HCT116 (cell line): Measurements from ENCODE around the gene AMN. TPM values are rescaled to one million over a fixed set of nuclear protein-coding genes. Genes with fewer than 3 reads are reported as not detected.
"Not testable (repeated sequence)": the region's sequence is repeated elsewhere in the genome, so short reads cannot be mapped to it uniquely, and the experiment has no call there.

Experiments
- ATAC-seq: fragments of 200-7000 bp; cut with Tn5 transposase; 2 replicates; pipeline ENCODE4 v1.9.1; 2020; ENCODE audit warnings: mild to moderate bottlenecking, moderate library complexity
- BruUV-seq: library from RNA; stranded (reverse); fragments of 400-500 nt; replicated peaks from 2 replicates; lab custom pipeline; 2021; lab: Mats Ljungman, UMichigan
- CTCF ChIA-PET: fragments of 300-600 bp; sonication (Branson Sonifier 250); formaldehyde crosslinking; loops from one replicate; lab custom pipeline; 2021; ENCODE audit warnings: antibody characterized with exemption; lab: Charles Lee
- POLR2A ChIA-PET: fragments of 300-600, 350-600 bp; sonication (Branson Sonifier 250); formaldehyde crosslinking; loops from one replicate; lab custom pipeline; 2021; ENCODE audit warnings: antibody characterized with exemption; lab: Charles Lee
- RAD21 ChIA-PET, 2 experiments: fragments of 300-600 bp; sonication (Branson Sonifier 250); formaldehyde crosslinking; loops; one replicate each; lab custom pipeline; 2023; ENCODE audit warnings: low total read pairs in 2 of 2; ENCODE audit not compliant: uncharacterized antibody in 2 of 2, unreplicated experiment in 2 of 2, low non-redundant PET in 1 of 2; lab: Charles Lee
- DNase-seq: peaks from one replicate; pipeline ENCODE4 v3.0.0-alpha.2; 2010; ENCODE audit warnings: low read depth, low spot score
- H2AFZ ChIP-seq: fragments of 200-600 bp; shearing (Covaris generic), sonication (generic); 2 replicates; pipeline ENCODE4 v1.6.1; 2017; ENCODE audit warnings: low read depth, mixed run types, mixed read lengths, antibody characterized with exemption, low read length; ENCODE audit not compliant: poor library complexity, severe bottlenecking
- H3K27ac ChIP-seq: 2 replicates; pipeline ENCODE4 v1.5.1; 2012; ENCODE audit warnings: low read depth, low read length
- H3K27me3 ChIP-seq: fragments of 200-600 bp; sonication (generic); 2 replicates; pipeline ENCODE4 v1.6.1; 2016; ENCODE audit warnings: mixed run types, low read length, mixed read lengths; ENCODE audit not compliant: insufficient read depth
- H3K36me3 ChIP-seq, 2 experiments: fragments of 200-500 bp in 1 of 2; fragments of 200-600 bp in 1 of 2; sonication (Bioruptor generic) in 1 of 2; sonication (generic) in 1 of 2; 2 replicates each; pipeline versions ENCODE4 v1.5.1 to v1.6.1; 2014 to 2016; ENCODE audit warnings: low read length in 2 of 2, inconsistent platforms in 1 of 2, mixed read lengths in 1 of 2, mixed run types in 1 of 2; ENCODE audit not compliant: insufficient read depth in 2 of 2, control insufficient read depth in 1 of 2
- H3K4me1 ChIP-seq, 2 experiments: fragments of 200-600 bp in 1 of 2; sonication (generic) in 1 of 2; 2 replicates each; pipeline versions ENCODE4 v1.5.1 to v1.6.1; 2012 to 2017; ENCODE audit warnings: low read length in 2 of 2, inconsistent platforms in 1 of 2, mild to moderate bottlenecking in 1 of 2, mixed read lengths in 1 of 2, mixed run types in 1 of 2, moderate library complexity in 1 of 2; ENCODE audit not compliant: insufficient read depth in 2 of 2, control insufficient read depth in 1 of 2
- H3K4me2 ChIP-seq: fragments of 200-600 bp; sonication (generic); 2 replicates; pipeline ENCODE4 v1.6.1; 2017; ENCODE audit warnings: mixed run types, low read length, mixed read lengths
- H3K4me3 ChIP-seq, 2 experiments: fragments of 200-600 bp in 1 of 2; sonication (generic) in 1 of 2; replicated peaks in 1 of 2; 2 replicates each; pipeline ENCODE4 v1.5.1; 2011 to 2016; ENCODE audit warnings: low read length in 2 of 2, control low read depth in 1 of 2, low read depth in 1 of 2, mild to moderate bottlenecking in 1 of 2, mixed read lengths in 1 of 2, mixed run types in 1 of 2
- H3K79me2 ChIP-seq: fragments of 200-600 bp; sonication (generic); 2 replicates; pipeline ENCODE4 v1.6.1; 2017; ENCODE audit warnings: mild to moderate bottlenecking, mixed run types, low read length, moderate library complexity, mixed read lengths; ENCODE audit not compliant: insufficient read depth
- H3K9ac ChIP-seq: fragments of 200-600 bp; sonication (generic); 2 replicates; pipeline ENCODE4 v1.6.1; 2016; ENCODE audit warnings: low read length, mixed read lengths
- H3K9me2 ChIP-seq: fragments of 200-600 bp; sonication (generic), shearing (Covaris generic); 2 replicates; pipeline ENCODE4 v1.6.1; 2017; ENCODE audit warnings: mixed run types, mild to moderate bottlenecking, moderate library complexity; ENCODE audit not compliant: insufficient read depth
- H3K9me3 ChIP-seq, 2 experiments: fragments of 200-500 bp in 1 of 2; fragments of 200-600 bp in 1 of 2; sonication (Bioruptor generic) in 1 of 2; sonication (generic) in 1 of 2; 2 replicates each; pipeline ENCODE4 v1.6.1; 2014 to 2017; ENCODE audit warnings: low read length in 2 of 2, mixed read lengths in 2 of 2, inconsistent platforms in 1 of 2, low read depth in 1 of 2, mild to moderate bottlenecking in 1 of 2, mixed run types in 1 of 2, moderate library complexity in 1 of 2; ENCODE audit not compliant: control insufficient read depth in 1 of 2, insufficient read depth in 1 of 2
- H4K20me1 ChIP-seq: fragments of 200-600 bp; sonication (generic), shearing (Covaris generic); 2 replicates; pipeline ENCODE4 v1.6.1; 2017; ENCODE audit warnings: mixed run types, mild to moderate bottlenecking, moderate library complexity; ENCODE audit not compliant: insufficient read depth
- EZH2phosphoT487 ChIP-seq: fragments of 200-600 bp; IDR thresholded peaks from 2 replicates; pipeline ENCODE4 v1.6.1; 2018; ENCODE audit warnings: antibody characterized with exemption, borderline replicate concordance
- POLR2AphosphoS5 ChIP-seq: IDR thresholded peaks from 2 replicates; pipeline ENCODE4 v1.6.1; 2011; ENCODE audit warnings: mild to moderate bottlenecking, low read depth, low read length, moderate library complexity
- SIN3A ChIP-seq: IDR thresholded peaks from 2 replicates; pipeline ENCODE4 v1.6.1; 2012; ENCODE audit warnings: low read depth
- SP1 ChIP-seq: IDR thresholded peaks from 2 replicates; pipeline ENCODE4 v1.6.1; 2012; ENCODE audit warnings: low read depth
- TCF7L2 ChIP-seq: IDR thresholded peaks from 2 replicates; pipeline ENCODE4 v1.7.0; 2011; ENCODE audit warnings: borderline replicate concordance, inconsistent platforms; ENCODE audit not compliant: insufficient read depth, insufficient read length; ENCODE audit errors: extremely low read depth
- ZNF274 ChIP-seq: fragments of 200-500 bp; sonication (Bioruptor generic); IDR thresholded peaks from 2 replicates; pipeline ENCODE4 v1.6.1; 2014; ENCODE audit warnings: mild to moderate bottlenecking, low read depth, low read length, inconsistent platforms
- intact Hi-C: fragments of 100-400 bp; cut with micrococcal nuclease; formaldehyde crosslinking; loops from 2 replicates; pipeline ENCODE4 v1.10.0; 2022
- total RNA-seq: library from RNA; stranded (reverse); gene quantifications from one replicate; pipeline ENCODE4 v1.2.1, GENCODE V29; 2021; ENCODE audit not compliant: unreplicated experiment
- TF ChIP-seq, protein P1 (sequence below): IDR thresholded peaks from 2 replicates; pipeline ENCODE4 v1.6.1; 2012; ENCODE audit warnings: low read depth
- TF ChIP-seq, protein P2 (sequence below): IDR thresholded peaks from 2 replicates; pipeline ENCODE4 v1.6.1; 2011; ENCODE audit warnings: mild to moderate bottlenecking, low read length, moderate library complexity; ENCODE audit not compliant: insufficient replicate concordance; ENCODE audit errors: extremely low read depth
- TF ChIP-seq, protein P3 (sequence below): IDR thresholded peaks from 2 replicates; pipeline ENCODE4 v1.6.1; 2012

Gene AMN
- total RNA-seq, 1 experiment from 2014 or later, result 5.7 TPM

DNA sequence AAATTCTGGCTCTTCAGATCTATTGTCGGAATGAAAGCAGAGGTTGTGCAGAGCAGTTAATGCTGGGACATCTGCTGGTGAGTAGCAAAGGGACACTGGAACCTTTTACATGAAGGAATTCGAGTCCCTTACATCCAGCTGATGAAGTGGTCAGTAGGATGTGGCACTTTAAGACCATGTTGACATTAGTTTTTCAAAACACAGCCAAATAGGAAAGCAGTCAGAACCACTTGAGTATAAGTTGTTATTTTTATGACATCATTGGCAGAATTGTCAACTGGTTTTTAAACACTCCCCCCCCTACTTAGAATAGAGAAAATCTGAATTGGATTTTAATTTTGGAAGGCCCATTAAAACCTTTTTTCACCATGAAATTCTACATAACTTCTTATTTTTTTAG lies 46.8 kb upstream of the AMN start:
- no peak for DNase-seq
- Histone ChIP-seq H3K79me2 (no peaks in the 10 kb centered on the region), H3K4me3 (no peak overlapping the region), H3K9ac (no peak overlapping the region), H3K27me3 (no peaks in the 10 kb centered on the region), H3K36me3 (peaks cover 11 to 23% of the 10 kb centered on the region in 2 experiments; a peak in 3 of 4 replicates), H4K20me1 (no peaks in the 10 kb centered on the region), H3K9me2 (no peaks in the 10 kb centered on the region), H3K9me3 (no peaks in the 10 kb centered on the region), H3K4me2 (no peak overlapping the region), H3K4me1 (no peaks in the 10 kb centered on the region), H3K27ac (no peak overlapping the region), H2AFZ (no peak overlapping the region)
- ATAC-seq, result no peak
- TF ChIP-seq, protein P1, sequence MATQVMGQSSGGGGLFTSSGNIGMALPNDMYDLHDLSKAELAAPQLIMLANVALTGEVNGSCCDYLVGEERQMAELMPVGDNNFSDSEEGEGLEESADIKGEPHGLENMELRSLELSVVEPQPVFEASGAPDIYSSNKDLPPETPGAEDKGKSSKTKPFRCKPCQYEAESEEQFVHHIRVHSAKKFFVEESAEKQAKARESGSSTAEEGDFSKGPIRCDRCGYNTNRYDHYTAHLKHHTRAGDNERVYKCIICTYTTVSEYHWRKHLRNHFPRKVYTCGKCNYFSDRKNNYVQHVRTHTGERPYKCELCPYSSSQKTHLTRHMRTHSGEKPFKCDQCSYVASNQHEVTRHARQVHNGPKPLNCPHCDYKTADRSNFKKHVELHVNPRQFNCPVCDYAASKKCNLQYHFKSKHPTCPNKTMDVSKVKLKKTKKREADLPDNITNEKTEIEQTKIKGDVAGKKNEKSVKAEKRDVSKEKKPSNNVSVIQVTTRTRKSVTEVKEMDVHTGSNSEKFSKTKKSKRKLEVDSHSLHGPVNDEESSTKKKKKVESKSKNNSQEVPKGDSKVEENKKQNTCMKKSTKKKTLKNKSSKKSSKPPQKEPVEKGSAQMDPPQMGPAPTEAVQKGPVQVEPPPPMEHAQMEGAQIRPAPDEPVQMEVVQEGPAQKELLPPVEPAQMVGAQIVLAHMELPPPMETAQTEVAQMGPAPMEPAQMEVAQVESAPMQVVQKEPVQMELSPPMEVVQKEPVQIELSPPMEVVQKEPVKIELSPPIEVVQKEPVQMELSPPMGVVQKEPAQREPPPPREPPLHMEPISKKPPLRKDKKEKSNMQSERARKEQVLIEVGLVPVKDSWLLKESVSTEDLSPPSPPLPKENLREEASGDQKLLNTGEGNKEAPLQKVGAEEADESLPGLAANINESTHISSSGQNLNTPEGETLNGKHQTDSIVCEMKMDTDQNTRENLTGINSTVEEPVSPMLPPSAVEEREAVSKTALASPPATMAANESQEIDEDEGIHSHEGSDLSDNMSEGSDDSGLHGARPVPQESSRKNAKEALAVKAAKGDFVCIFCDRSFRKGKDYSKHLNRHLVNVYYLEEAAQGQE, result no peak
- TF ChIP-seq, protein P2, sequence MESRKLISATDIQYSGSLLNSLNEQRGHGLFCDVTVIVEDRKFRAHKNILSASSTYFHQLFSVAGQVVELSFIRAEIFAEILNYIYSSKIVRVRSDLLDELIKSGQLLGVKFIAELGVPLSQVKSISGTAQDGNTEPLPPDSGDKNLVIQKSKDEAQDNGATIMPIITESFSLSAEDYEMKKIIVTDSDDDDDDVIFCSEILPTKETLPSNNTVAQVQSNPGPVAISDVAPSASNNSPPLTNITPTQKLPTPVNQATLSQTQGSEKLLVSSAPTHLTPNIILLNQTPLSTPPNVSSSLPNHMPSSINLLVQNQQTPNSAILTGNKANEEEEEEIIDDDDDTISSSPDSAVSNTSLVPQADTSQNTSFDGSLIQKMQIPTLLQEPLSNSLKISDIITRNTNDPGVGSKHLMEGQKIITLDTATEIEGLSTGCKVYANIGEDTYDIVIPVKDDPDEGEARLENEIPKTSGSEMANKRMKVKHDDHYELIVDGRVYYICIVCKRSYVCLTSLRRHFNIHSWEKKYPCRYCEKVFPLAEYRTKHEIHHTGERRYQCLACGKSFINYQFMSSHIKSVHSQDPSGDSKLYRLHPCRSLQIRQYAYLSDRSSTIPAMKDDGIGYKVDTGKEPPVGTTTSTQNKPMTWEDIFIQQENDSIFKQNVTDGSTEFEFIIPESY, result no peak
- TF ChIP-seq EZH2phosphoT487, result no peak
- TF ChIP-seq TCF7L2, result no peak
- TF ChIP-seq SIN3A, result no peak
- no peak for TF ChIP-seq ZNF274
- TF ChIP-seq, protein P3, sequence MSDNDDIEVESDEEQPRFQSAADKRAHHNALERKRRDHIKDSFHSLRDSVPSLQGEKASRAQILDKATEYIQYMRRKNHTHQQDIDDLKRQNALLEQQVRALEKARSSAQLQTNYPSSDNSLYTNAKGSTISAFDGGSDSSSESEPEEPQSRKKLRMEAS, result no peak
- TF ChIP-seq SP1, result no peak
- no peak for TF ChIP-seq POLR2AphosphoS5
- intact Hi-C loops, result no loop called here
- POLR2A ChIA-PET, result no interaction called here
- CTCF ChIA-PET, result no interaction called here
- RAD21 ChIA-PET, result no interaction called here
- BruUV-seq, result no TSS peak

DNA sequence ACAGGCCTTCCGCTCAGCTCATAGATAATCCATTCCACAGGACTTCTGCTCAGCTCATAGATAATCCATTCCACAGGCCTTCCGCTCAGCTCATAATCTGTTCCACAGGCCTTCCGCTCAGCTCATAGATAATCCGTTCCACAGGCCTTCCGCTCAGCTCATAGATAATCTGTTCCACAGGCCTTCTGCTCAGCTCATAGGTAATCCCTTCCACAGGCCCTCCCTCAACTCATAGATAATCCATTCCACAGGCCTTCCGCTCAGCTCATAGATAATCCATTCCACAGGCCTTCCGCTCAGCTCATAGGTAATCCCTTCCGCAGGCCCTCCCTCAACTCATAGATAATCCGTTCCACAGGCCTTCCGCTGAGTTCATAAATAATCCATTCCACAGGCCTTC lies 45.0 kb upstream of the AMN start:
- ATAC-seq, DNase-seq, H2AFZ ChIP-seq, H3K9me3 ChIP-seq, H3K4me1 ChIP-seq, H3K9ac ChIP-seq, H4K20me1 ChIP-seq, H3K79me2 ChIP-seq, H3K27me3 ChIP-seq, H3K4me3 ChIP-seq, H3K27ac ChIP-seq, CTCF ChIA-PET, BruUV-seq, intact Hi-C loops, H3K4me2 ChIP-seq, POLR2A ChIA-PET, H3K9me2 ChIP-seq, RAD21 ChIA-PET: not testable (repeated sequence)
- H3K36me3 ChIP-seq, result peaks cover 10 to 14% of the 10 kb centered on the region in 2 experiments; a peak in 3 of 4 replicates
